Measurements from ENCODE around the gene CRK. TPM values are rescaled to one million over a fixed set of nuclear protein-coding genes. Genes with fewer than 3 reads are reported as not detected.
"Not testable (repeated sequence)": the region's sequence is repeated elsewhere in the genome, so short reads cannot be mapped to it uniquely, and the experiment has no call there.

Gene CRK
- total RNA-seq, 1 donor from 2014 or later = 57.1 TPM

GRCh38 chr17:1452836-1453235 is 3.2 kb downstream of the CRK start:
- Mint-ChIP-seq H3K36me3 (ENCODE audit: unreplicated experiment) (peaks cover 5% of the 10 kb centered on the region), H3K27me3 (ENCODE audit: unreplicated experiment) (no peaks in the 10 kb centered on the region), H3K27ac (ENCODE audit: unreplicated experiment) (no peak overlapping the region), H3K9me3 (ENCODE audit: unreplicated experiment) (no peaks in the 10 kb centered on the region), H3K4me1 (ENCODE audit: unreplicated experiment) (peaks cover 41% of the 10 kb centered on the region), H3K4me3 (ENCODE audit: unreplicated experiment) (no peak overlapping the region)
- DNase-seq (ENCODE audit: extremely low spot score, unreplicated experiment) = no peak
- TF ChIP-seq, protein P1, sequence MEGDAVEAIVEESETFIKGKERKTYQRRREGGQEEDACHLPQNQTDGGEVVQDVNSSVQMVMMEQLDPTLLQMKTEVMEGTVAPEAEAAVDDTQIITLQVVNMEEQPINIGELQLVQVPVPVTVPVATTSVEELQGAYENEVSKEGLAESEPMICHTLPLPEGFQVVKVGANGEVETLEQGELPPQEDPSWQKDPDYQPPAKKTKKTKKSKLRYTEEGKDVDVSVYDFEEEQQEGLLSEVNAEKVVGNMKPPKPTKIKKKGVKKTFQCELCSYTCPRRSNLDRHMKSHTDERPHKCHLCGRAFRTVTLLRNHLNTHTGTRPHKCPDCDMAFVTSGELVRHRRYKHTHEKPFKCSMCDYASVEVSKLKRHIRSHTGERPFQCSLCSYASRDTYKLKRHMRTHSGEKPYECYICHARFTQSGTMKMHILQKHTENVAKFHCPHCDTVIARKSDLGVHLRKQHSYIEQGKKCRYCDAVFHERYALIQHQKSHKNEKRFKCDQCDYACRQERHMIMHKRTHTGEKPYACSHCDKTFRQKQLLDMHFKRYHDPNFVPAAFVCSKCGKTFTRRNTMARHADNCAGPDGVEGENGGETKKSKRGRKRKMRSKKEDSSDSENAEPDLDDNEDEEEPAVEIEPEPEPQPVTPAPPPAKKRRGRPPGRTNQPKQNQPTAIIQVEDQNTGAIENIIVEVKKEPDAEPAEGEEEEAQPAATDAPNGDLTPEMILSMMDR (IDR thresholded peaks at IDR 0.05) = no peak

GRCh38 chr17:1450261-1450660 is 5.8 kb downstream of the CRK start:
- H3K27me3 Mint-ChIP-seq (ENCODE audit: unreplicated experiment); H3K36me3 Mint-ChIP-seq (ENCODE audit: unreplicated experiment); DNase-seq (ENCODE audit: extremely low spot score, unreplicated experiment); H3K27ac Mint-ChIP-seq (ENCODE audit: unreplicated experiment); H3K4me3 Mint-ChIP-seq (ENCODE audit: unreplicated experiment); H3K9me3 Mint-ChIP-seq (ENCODE audit: unreplicated experiment): not testable (repeated sequence)
- H3K4me1 Mint-ChIP-seq (ENCODE audit: unreplicated experiment) = peaks cover 44% of the 10 kb centered on the region

- Mint-ChIP-seq H3K9me3 (ENCODE audit: unreplicated experiment) (no peaks in the 10 kb centered on the region), H3K4me3 (ENCODE audit: unreplicated experiment) (no peak overlapping the region), H3K4me1 (ENCODE audit: unreplicated experiment) (peaks cover 37% of the 10 kb centered on the region), H3K27ac (ENCODE audit: unreplicated experiment) (peak overlapping the region; percentile 14), H3K36me3 (ENCODE audit: unreplicated experiment) (peaks cover 8% of the 10 kb centered on the region), H3K27me3 (ENCODE audit: unreplicated experiment) (no peaks in the 10 kb centered on the region)
- DNase-seq (ENCODE audit: extremely low spot score, unreplicated experiment) = no peak
- TF ChIP-seq, protein P1 (IDR thresholded peaks at IDR 0.05) = no peak
Measured at GRCh38 chr17:1449412-1449967, 6.5 kb downstream of the CRK start.

DNA sequence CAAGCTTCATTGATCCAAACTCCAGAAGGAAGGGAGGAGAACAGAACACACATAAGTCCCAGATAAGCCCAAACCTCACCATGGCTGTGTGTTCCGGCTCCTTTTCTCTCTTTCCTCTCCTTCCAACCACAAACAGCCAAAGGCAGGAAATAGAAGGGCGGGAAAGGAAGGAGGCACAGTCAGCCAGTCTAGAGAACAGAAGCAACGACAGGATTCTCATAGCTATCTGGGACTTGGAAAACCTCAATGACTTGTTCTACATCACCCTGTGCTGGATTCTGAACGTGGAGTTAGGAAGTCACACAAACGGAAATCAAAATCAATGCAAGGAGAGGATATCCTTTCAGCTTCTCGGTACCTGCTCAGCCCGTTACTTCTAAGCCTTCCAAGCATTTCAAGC is 9.0 kb downstream of the CRK start:
- DNase-seq (ENCODE audit: extremely low spot score, unreplicated experiment) = no peak
- Mint-ChIP-seq H3K4me3 (ENCODE audit: unreplicated experiment) (no peak overlapping the region), H3K4me1 (ENCODE audit: unreplicated experiment) (peaks cover 20% of the 10 kb centered on the region), H3K27ac (ENCODE audit: unreplicated experiment) (peak overlapping the region; percentile 41), H3K9me3 (ENCODE audit: unreplicated experiment) (no peaks in the 10 kb centered on the region), H3K27me3 (ENCODE audit: unreplicated experiment) (no peaks in the 10 kb centered on the region), H3K36me3 (ENCODE audit: unreplicated experiment) (peaks cover 8% of the 10 kb centered on the region)
- TF ChIP-seq, protein P1 (IDR thresholded peaks at IDR 0.05) = no peak

- TF ChIP-seq, protein P1 (IDR thresholded peaks at IDR 0.05) = no peak
- Mint-ChIP-seq H3K36me3 (ENCODE audit: unreplicated experiment) (peaks cover 8% of the 10 kb centered on the region), H3K27ac (ENCODE audit: unreplicated experiment) (no peak overlapping the region), H3K27me3 (ENCODE audit: unreplicated experiment) (no peaks in the 10 kb centered on the region), H3K4me1 (ENCODE audit: unreplicated experiment) (peaks cover 15% of the 10 kb centered on the region), H3K9me3 (ENCODE audit: unreplicated experiment) (no peaks in the 10 kb centered on the region), H3K4me3 (ENCODE audit: unreplicated experiment) (no peak overlapping the region)
- no peak for DNase-seq (ENCODE audit: extremely low spot score, unreplicated experiment)
Measured at GRCh38 chr17:1446201-1446600, 9.8 kb downstream of the CRK start.

DNA sequence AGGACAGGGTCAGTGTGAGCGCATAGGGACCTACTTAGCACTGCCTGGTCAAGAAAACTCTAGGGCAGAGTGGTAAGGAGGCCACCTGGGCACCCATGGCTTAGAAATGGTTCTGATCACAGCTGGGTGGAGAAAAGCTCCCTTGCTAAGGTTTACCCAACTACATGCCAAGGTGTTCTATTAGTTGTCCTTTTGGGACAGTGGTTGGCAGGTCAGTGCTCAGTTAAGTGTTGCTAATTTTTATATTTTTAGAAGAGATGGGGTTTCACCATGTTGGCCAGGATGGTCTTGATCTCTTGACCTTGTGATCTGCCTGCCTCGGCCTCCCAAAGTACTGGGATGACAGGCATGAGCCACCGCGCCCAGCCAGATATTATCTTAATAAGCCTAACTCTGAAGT is 10.3 kb downstream of the CRK start:
- not testable (repeated sequence) for H3K4me3 Mint-ChIP-seq (ENCODE audit: unreplicated experiment); H3K9me3 Mint-ChIP-seq (ENCODE audit: unreplicated experiment); H3K36me3 Mint-ChIP-seq (ENCODE audit: unreplicated experiment); H3K27ac Mint-ChIP-seq (ENCODE audit: unreplicated experiment); H3K27me3 Mint-ChIP-seq (ENCODE audit: unreplicated experiment); DNase-seq (ENCODE audit: extremely low spot score, unreplicated experiment)
- H3K4me1 Mint-ChIP-seq (ENCODE audit: unreplicated experiment) = peaks cover 15% of the 10 kb centered on the region

DNA sequence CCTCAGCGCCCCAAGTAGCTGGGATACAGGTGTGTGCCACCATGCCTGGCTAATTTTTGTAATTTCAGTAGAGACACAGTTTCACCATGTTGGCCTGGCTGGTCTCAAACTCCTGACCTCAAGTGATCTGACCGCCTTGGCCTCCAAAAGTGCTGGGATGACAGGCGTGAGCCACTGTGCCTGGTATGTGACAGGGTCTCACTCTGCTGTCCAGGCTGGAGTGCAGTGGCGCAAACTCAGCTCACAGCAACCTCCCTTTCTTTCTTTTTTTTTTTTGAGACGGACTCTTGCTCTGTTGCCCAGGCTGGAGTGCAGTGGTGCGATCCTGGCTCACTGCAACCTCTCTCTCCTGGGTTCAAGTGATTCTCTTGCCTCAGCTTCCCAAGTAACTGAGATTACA is 13.3 kb downstream of the CRK start:
- H3K36me3 Mint-ChIP-seq (ENCODE audit: unreplicated experiment); DNase-seq (ENCODE audit: extremely low spot score, unreplicated experiment); H3K27ac Mint-ChIP-seq (ENCODE audit: unreplicated experiment); H3K9me3 Mint-ChIP-seq (ENCODE audit: unreplicated experiment); H3K4me3 Mint-ChIP-seq (ENCODE audit: unreplicated experiment); H3K27me3 Mint-ChIP-seq (ENCODE audit: unreplicated experiment): not testable (repeated sequence)
- H3K4me1 Mint-ChIP-seq (ENCODE audit: unreplicated experiment) = peaks cover 20% of the 10 kb centered on the region
